ENCODE data around the gene CGB3. TPM values are rescaled to one million over a fixed set of nuclear protein-coding genes. Genes with fewer than 3 reads are reported as not detected.
A peak's percentile ranks its signal among the peaks of the same experiment; 100 is the strongest.
"Not testable (repeated sequence)": the region's sequence is repeated elsewhere in the genome, so short reads cannot be mapped to it uniquely, and the experiment has no call there.

CGB3 gene
- total RNA-seq, 1 experiment from 2014 or later: not detected

- H3K4me1 Mint-ChIP-seq (ENCODE audit: low read depth, unreplicated experiment): peaks cover 21% of the 10 kb centered on the region
- not testable (repeated sequence) for H3K27me3 Mint-ChIP-seq (ENCODE audit: insufficient read depth, unreplicated experiment); H3K9me3 Mint-ChIP-seq (ENCODE audit: unreplicated experiment); H3K9me3 ChIP-seq; BruUV-seq (replicated peaks); H3K27me3 ChIP-seq (replicated peaks; ENCODE audit: control insufficient read depth, insufficient read depth, low read length); H3K36me3 ChIP-seq (ENCODE audit: control insufficient read depth, insufficient read depth, low read length); H3K4me1 ChIP-seq
- DNase-seq: peak in 1 of 2 experiments; percentile 38
- POLR2A ChIA-PET: interaction anchor here (0.9 to 1.3 kb wide), 3 partner anchors 25 to 55 kb away, joined by 3 to 9 read pairs (median 5); partner anchors contain the start of genes GYS1 and RUVBL2
- H3K4me3 ChIP-seq (ENCODE audit: low read depth, low read length): peak overlapping the region; percentile 49
- peak overlapping the region; percentile 45 for H3K27ac Mint-ChIP-seq (ENCODE audit: unreplicated experiment)
- CTCF ChIA-PET: interaction anchor here (0.6 to 4.0 kb wide), 12 partner anchors 19 to 130 kb away, joined by 3 to 51 read pairs (median 6); partner anchors contain the start of genes GYS1, NTF4 and RUVBL2
- intact Hi-C loops (cut with micrococcal nuclease; ENCODE audit: unreplicated experiment): loop anchor here (2.0 kb wide), 1 partner anchor 20 kb away; no protein-coding TSS in a partner anchor
- H3K36me3 Mint-ChIP-seq (ENCODE audit: insufficient read depth, unreplicated experiment): peaks cover 36% of the 10 kb centered on the region
- H3K4me3 Mint-ChIP-seq (ENCODE audit: unreplicated experiment): peak overlapping the region; percentile 79
Measured at GRCh38 chr19:49018388-49019241, 5.5 kb downstream of the CGB3 start.

GRCh38 chr19:49017666-49018351, 6.3 kb downstream of the CGB3 start:
- intact Hi-C loops (cut with micrococcal nuclease; ENCODE audit: unreplicated experiment): loop anchor here (1.0 to 2.0 kb wide), 2 partner anchors 19 to 56 kb away; no protein-coding TSS in a partner anchor
- ChIA-PET POLR2A (interaction anchor here (1.1 kb wide), 1 partner anchor 25 kb away, joined by 5 read pairs; the partner anchor contains the start of genes GYS1 and RUVBL2), CTCF (interaction anchor here (0.6 to 4.0 kb wide), 9 partner anchors 18 to 847 kb away, joined by 3 to 51 read pairs (median 4); partner anchors contain the start of genes GYS1, NTF4 and RUVBL2)
- H3K27me3 Mint-ChIP-seq (ENCODE audit: insufficient read depth, unreplicated experiment): no peaks in the 10 kb centered on the region
- H3K4me1 Mint-ChIP-seq (ENCODE audit: low read depth, unreplicated experiment): peaks cover 21% of the 10 kb centered on the region
- peaks cover 36% of the 10 kb centered on the region for H3K36me3 Mint-ChIP-seq (ENCODE audit: insufficient read depth, unreplicated experiment)
- 0 out of 2 replicates have a peak, but pooled peaks cover 9% of the 10 kb centered on the region for H3K4me1 ChIP-seq
- no peaks in the 10 kb centered on the region; the same call in 1 of the 2 replicates for H3K27me3 ChIP-seq (replicated peaks; ENCODE audit: control insufficient read depth, insufficient read depth, low read length)
- BruUV-seq (replicated peaks): no TSS peak
- peak; percentile 47 to 71 for TF ChIP-seq CTCF (IDR thresholded peaks at IDR 0.05; ENCODE audit: insufficient read depth in 1 of 2, low read depth in 1 of 2, low read length in 1 of 2, severe bottlenecking in 1 of 2, unreplicated experiment in 1 of 2)
- H3K4me3 ChIP-seq (ENCODE audit: low read depth, low read length): peak overlapping the region; percentile 49
- H3K9me3 Mint-ChIP-seq (ENCODE audit: unreplicated experiment): no peaks in the 10 kb centered on the region
- H3K9me3 ChIP-seq: no peaks in the 10 kb centered on the region
- H3K4me3 Mint-ChIP-seq (ENCODE audit: unreplicated experiment): peak overlapping the region; percentile 79
- no peak overlapping the region for H3K27ac Mint-ChIP-seq (ENCODE audit: unreplicated experiment)
- peaks cover 1% of the 10 kb centered on the region; the same call in 1 of the 2 replicates for H3K36me3 ChIP-seq (ENCODE audit: control insufficient read depth, insufficient read depth, low read length)
- DNase-seq: peak; percentile 87 to 88

GRCh38 chr19:49017041-49017665, 7.0 kb downstream of the CGB3 start, which contains the start of gene LHB:
LHB (minus strand) TSS chr19:49017091; CDS start chr19:49017081, 10 bp downstream.
- Histone ChIP-seq H3K36me3 (ENCODE audit: control insufficient read depth, insufficient read depth, low read length) (peaks cover 1% of the 10 kb centered on the region; the same call in 1 of the 2 replicates), H3K27me3 (replicated peaks; ENCODE audit: control insufficient read depth, insufficient read depth, low read length) (no peaks in the 10 kb centered on the region; the same call in 1 of the 2 replicates), H3K9me3 (no peaks in the 10 kb centered on the region), H3K4me1 (0 out of 2 replicates have a peak, but pooled peaks cover 9% of the 10 kb centered on the region), H3K4me3 (ENCODE audit: low read depth, low read length) (peak within 1 kb of the TSS; percentile 49)
- H3K4me1 Mint-ChIP-seq (ENCODE audit: low read depth, unreplicated experiment): peaks cover 21% of the 10 kb centered on the region
- no peak for DNase-seq
- H3K27me3 Mint-ChIP-seq (ENCODE audit: insufficient read depth, unreplicated experiment): no peaks in the 10 kb centered on the region
- H3K27ac Mint-ChIP-seq (ENCODE audit: unreplicated experiment): peak within 1 kb of the TSS; percentile 20
- ChIA-PET CTCF (interaction anchor here (0.6 to 4.0 kb wide), 8 partner anchors 17 to 846 kb away, joined by 3 to 51 read pairs (median 6); partner anchors contain the start of genes GYS1, NTF4 and RUVBL2), POLR2A (interaction anchor here (1.1 kb wide), 1 partner anchor 24 kb away, joined by 5 read pairs; the partner anchor contains the start of genes GYS1 and RUVBL2)
- BruUV-seq (replicated peaks): no TSS peak
- intact Hi-C loops (cut with micrococcal nuclease; ENCODE audit: unreplicated experiment): loop anchor here (1.0 kb wide), 1 partner anchor 57 kb away; no protein-coding TSS in a partner anchor
- peak within 1 kb of the TSS; percentile 79 for H3K4me3 Mint-ChIP-seq (ENCODE audit: unreplicated experiment)
- peaks cover 36% of the 10 kb centered on the region for H3K36me3 Mint-ChIP-seq (ENCODE audit: insufficient read depth, unreplicated experiment)
- no peaks in the 10 kb centered on the region for H3K9me3 Mint-ChIP-seq (ENCODE audit: unreplicated experiment)
- TF ChIP-seq CTCF (IDR thresholded peaks at IDR 0.05; ENCODE audit: insufficient read depth in 1 of 2, low read depth in 1 of 2, low read length in 1 of 2, severe bottlenecking in 1 of 2, unreplicated experiment in 1 of 2): no peak

Measured in Caco-2 (cell line).